Trophoblast cell (in vitro differentiated cells and primary cell): ENCODE data around the gene RGP1.

Experiments
- DNase-seq, 2 donors: peaks; one replicate each; pipeline ENCODE4 v3.0.0-alpha.2; 2016
- H2AFZ ChIP-seq: 2 replicates; pipeline ENCODE4 v1.6.1; 2013; ENCODE audit warnings: low read length, moderate library complexity, mild to moderate bottlenecking; ENCODE audit not compliant: insufficient read depth, poor library complexity
- H2AK5ac ChIP-seq: 2 replicates; pipeline ENCODE4 v1.6.1; 2013; ENCODE audit warnings: mild to moderate bottlenecking, low read length
- H2BK120ac ChIP-seq: 2 replicates; pipeline ENCODE4 v1.6.1; 2013; ENCODE audit warnings: low read length, mild to moderate bottlenecking, moderate library complexity; ENCODE audit not compliant: insufficient read depth, poor library complexity
- H2BK12ac ChIP-seq: 2 replicates; pipeline ENCODE4 v1.6.1; 2013; ENCODE audit warnings: mild to moderate bottlenecking, low read length, moderate library complexity
- H2BK5ac ChIP-seq: 2 replicates; pipeline ENCODE4 v1.6.1; 2013; ENCODE audit warnings: low read length, low read depth, moderate library complexity, mild to moderate bottlenecking; ENCODE audit not compliant: poor library complexity
- H3K14ac ChIP-seq: 2 replicates; pipeline ENCODE4 v1.6.1; 2013; ENCODE audit warnings: mild to moderate bottlenecking, low read length
- H3K18ac ChIP-seq: 2 replicates; pipeline ENCODE4 v1.6.1; 2013; ENCODE audit warnings: mild to moderate bottlenecking, low read length
- H3K23ac ChIP-seq: 2 replicates; pipeline ENCODE4 v1.6.1; 2013; ENCODE audit warnings: low read length
- H3K27ac ChIP-seq: 2 replicates; pipeline ENCODE4 v1.5.1; 2013; ENCODE audit warnings: low read depth, mild to moderate bottlenecking, inconsistent platforms, low read length, moderate library complexity
- H3K27me3 ChIP-seq: 2 replicates; pipeline ENCODE4 v1.6.1; 2013; ENCODE audit warnings: inconsistent platforms, mild to moderate bottlenecking, low read length, moderate library complexity; ENCODE audit not compliant: insufficient read depth
- H3K36me3 ChIP-seq, 2 experiments: 1 replicate in 1 of 2; 2 replicates in 1 of 2; pipeline ENCODE4 v1.6.1; 2013; ENCODE audit warnings: low read length in 2 of 2, mild to moderate bottlenecking in 2 of 2, moderate library complexity in 1 of 2; ENCODE audit not compliant: insufficient read depth in 2 of 2, control insufficient read depth in 1 of 2
- H3K4ac ChIP-seq: 2 replicates; pipeline ENCODE4 v1.6.1; 2013; ENCODE audit warnings: low read depth, mild to moderate bottlenecking, low read length, moderate library complexity
- H3K4me1 ChIP-seq, 2 experiments: 1 replicate in 1 of 2; 2 replicates in 1 of 2; pipeline ENCODE4 v1.6.1; 2013; ENCODE audit warnings: low read length in 2 of 2, mild to moderate bottlenecking in 2 of 2, moderate library complexity in 1 of 2; ENCODE audit not compliant: insufficient read depth in 2 of 2, control insufficient read depth in 1 of 2
- H3K4me2 ChIP-seq: 2 replicates; pipeline ENCODE4 v1.6.1; 2013; ENCODE audit warnings: inconsistent platforms, mild to moderate bottlenecking, low read length, moderate library complexity
- H3K4me3 ChIP-seq: 2 replicates; pipeline ENCODE4 v1.5.1; 2013; ENCODE audit warnings: mild to moderate bottlenecking, low read depth, low read length, inconsistent platforms
- H3K79me1 ChIP-seq: one replicate; pipeline ENCODE4 v1.6.1; 2013; ENCODE audit warnings: low read length
- H3K79me2 ChIP-seq: 2 replicates; pipeline ENCODE4 v1.6.1; 2013; ENCODE audit warnings: low read length, mild to moderate bottlenecking; ENCODE audit not compliant: control insufficient read depth, insufficient read depth, poor library complexity
- H3K9ac ChIP-seq: 2 replicates; pipeline ENCODE4 v1.6.1; 2013; ENCODE audit warnings: mild to moderate bottlenecking, low read length
- H3K9me3 ChIP-seq: 2 replicates; pipeline ENCODE4 v1.6.1; 2013; ENCODE audit warnings: low read depth, mild to moderate bottlenecking, control low read depth, inconsistent platforms, low read length; ENCODE audit not compliant: insufficient read depth
- H4K12ac ChIP-seq: 2 replicates; pipeline ENCODE4 v1.6.1; 2013; ENCODE audit warnings: low read depth, mild to moderate bottlenecking, low read length, moderate library complexity
- H4K8ac ChIP-seq: 2 replicates; pipeline ENCODE4 v1.6.1; 2013; ENCODE audit warnings: low read depth, mild to moderate bottlenecking, low read length, moderate library complexity
- H4K91ac ChIP-seq: one replicate; pipeline ENCODE4 v1.6.1; 2013; ENCODE audit warnings: low read depth, mild to moderate bottlenecking, low read length, moderate library complexity
- WGBS: extraction: QIAGEN DNeasy Blood & Tissue Kit; methylation state at CpG from one replicate; pipeline ENCODE4 v1.1.7; 2013; ENCODE audit warnings: missing lambda C conversion rate; ENCODE audit not compliant: insufficient read length, insufficient coverage; ENCODE audit errors: extremely low coverage; 5-methylcytosine and 5-hydroxymethylcytosine counted together

Gene RGP1

GRCh38 chr9:35728041-35728971, 20.8 kb upstream of the RGP1 start:
- Histone ChIP-seq H2BK12ac (peak overlapping the region; percentile 5), H4K91ac (peak overlapping the region; percentile 99), H3K4me1 (peaks cover 36 to 44% of the 10 kb centered on the region in 2 experiments), H2BK5ac (peak overlapping the region; percentile 99), H2AK5ac (peak overlapping the region; percentile 49), H3K18ac (peak overlapping the region; percentile 97), H2BK120ac (peak overlapping the region; percentile 99), H4K8ac (peak overlapping the region; percentile 90), H3K27ac (peak overlapping the region; percentile 99), H3K23ac (no peak overlapping the region), H3K14ac (peak overlapping the region; percentile 13), H3K36me3 (peaks cover 15 to 23% of the 10 kb centered on the region in 2 experiments), H3K9me3 (no peaks in the 10 kb centered on the region), H2AFZ (no peak overlapping the region), H3K4ac (no peak overlapping the region), H3K79me1 (peaks cover 30% of the 10 kb centered on the region), H3K4me2 (peak overlapping the region; percentile 56), H3K9ac (peak overlapping the region; percentile 46), H3K79me2 (peaks cover 25% of the 10 kb centered on the region), H4K12ac (peak overlapping the region; percentile 75), H3K4me3 (peak overlapping the region; percentile 51), H3K27me3 (no peaks in the 10 kb centered on the region)
- DNase-seq: peak; percentile 71 to 75
- WGBS: no CpG with 5 or more reads among the region's 10 CpGs

GRCh38 chr9:35729101-35729500, 20.0 kb upstream of the RGP1 start:
- no CpG with 5 or more reads among the region's 3 CpGs for WGBS
- Histone ChIP-seq H4K8ac (no peak overlapping the region), H3K79me1 (peaks cover 30% of the 10 kb centered on the region), H2BK12ac (peak overlapping the region; percentile 1), H3K4me3 (no peak overlapping the region), H3K9me3 (no peaks in the 10 kb centered on the region), H3K14ac (peak overlapping the region; percentile 5), H2AFZ (no peak overlapping the region), H2BK5ac (no peak overlapping the region), H3K4me2 (peak overlapping the region; percentile 78), H2AK5ac (no peak overlapping the region), H4K91ac (no peak overlapping the region), H3K4ac (peak overlapping the region; percentile 2), H3K27me3 (no peaks in the 10 kb centered on the region), H3K79me2 (peaks cover 25% of the 10 kb centered on the region), H2BK120ac (no peak overlapping the region), H4K12ac (no peak overlapping the region), H3K27ac (peak overlapping the region; percentile 38), H3K23ac (no peak overlapping the region), H3K36me3 (peaks cover 10 to 15% of the 10 kb centered on the region in 2 experiments), H3K18ac (peak overlapping the region; percentile 8), H3K9ac (peak overlapping the region; percentile 16), H3K4me1 (peaks cover 36 to 44% of the 10 kb centered on the region in 2 experiments)
- DNase-seq: no peak

GRCh38 chr9:35729700-35730485, 19.2 kb upstream of the RGP1 start:
- no CpG with 5 or more reads among the region's 6 CpGs for WGBS
- peak overlapping the region; percentile 38 for H3K27ac ChIP-seq
- no peak overlapping the region for H2AFZ ChIP-seq
- H3K18ac ChIP-seq: no peak overlapping the region
- H3K23ac ChIP-seq: no peak overlapping the region
- H3K36me3 ChIP-seq: peaks cover 5 to 12% of the 10 kb centered on the region in 2 experiments
- peak overlapping the region; percentile 78 for H3K4me2 ChIP-seq
- H2BK5ac ChIP-seq: no peak overlapping the region
- H4K91ac ChIP-seq: no peak overlapping the region
- no peak overlapping the region for H3K14ac ChIP-seq
- H3K9ac ChIP-seq: no peak overlapping the region
- peak overlapping the region; percentile 39 for H3K4me3 ChIP-seq
- H4K12ac ChIP-seq: no peak overlapping the region
- DNase-seq: peak in 1 of 2 donors; percentile 63
- H3K27me3 ChIP-seq: no peaks in the 10 kb centered on the region
- no peak overlapping the region for H4K8ac ChIP-seq
- H2BK12ac ChIP-seq: peak overlapping the region; percentile 7
- H3K79me1 ChIP-seq: peaks cover 30% of the 10 kb centered on the region
- H3K4me1 ChIP-seq: peaks cover 36 to 44% of the 10 kb centered on the region in 2 experiments
- no peaks in the 10 kb centered on the region for H3K9me3 ChIP-seq
- H3K79me2 ChIP-seq: peaks cover 25% of the 10 kb centered on the region
- no peak overlapping the region for H2AK5ac ChIP-seq
- H2BK120ac ChIP-seq: no peak overlapping the region
- peak overlapping the region; percentile 83 for H3K4ac ChIP-seq

- Histone ChIP-seq H4K8ac (no peak overlapping the region), H3K4me2 (peak overlapping the region; percentile 78), H3K9me3 (no peaks in the 10 kb centered on the region), H2AK5ac (no peak overlapping the region), H2BK120ac (no peak overlapping the region), H4K91ac (no peak overlapping the region), H3K18ac (no peak overlapping the region), H2BK12ac (no peak overlapping the region), H3K14ac (no peak overlapping the region), H3K4me1 (peaks cover 36 to 44% of the 10 kb centered on the region in 2 experiments), H3K27ac (peak overlapping the region; percentile 38), H3K9ac (no peak overlapping the region), H3K36me3 (peaks cover under 1 to 12% of the 10 kb centered on the region in 2 experiments), H3K4ac (peak overlapping the region; percentile 83), H4K12ac (no peak overlapping the region), H3K4me3 (peak overlapping the region; percentile 33), H3K79me2 (peaks cover 25% of the 10 kb centered on the region), H2BK5ac (no peak overlapping the region), H3K27me3 (no peaks in the 10 kb centered on the region), H3K79me1 (peaks cover 30% of the 10 kb centered on the region), H2AFZ (no peak overlapping the region), H3K23ac (no peak overlapping the region)
- WGBS: 100% methylated on average over 2 of the region's 2 CpGs
- no peak for DNase-seq
Measured at GRCh38 chr9:35730486-35730854, 18.6 kb upstream of the RGP1 start.
